Measurements from ENCODE around the gene CARS1.

DNA sequence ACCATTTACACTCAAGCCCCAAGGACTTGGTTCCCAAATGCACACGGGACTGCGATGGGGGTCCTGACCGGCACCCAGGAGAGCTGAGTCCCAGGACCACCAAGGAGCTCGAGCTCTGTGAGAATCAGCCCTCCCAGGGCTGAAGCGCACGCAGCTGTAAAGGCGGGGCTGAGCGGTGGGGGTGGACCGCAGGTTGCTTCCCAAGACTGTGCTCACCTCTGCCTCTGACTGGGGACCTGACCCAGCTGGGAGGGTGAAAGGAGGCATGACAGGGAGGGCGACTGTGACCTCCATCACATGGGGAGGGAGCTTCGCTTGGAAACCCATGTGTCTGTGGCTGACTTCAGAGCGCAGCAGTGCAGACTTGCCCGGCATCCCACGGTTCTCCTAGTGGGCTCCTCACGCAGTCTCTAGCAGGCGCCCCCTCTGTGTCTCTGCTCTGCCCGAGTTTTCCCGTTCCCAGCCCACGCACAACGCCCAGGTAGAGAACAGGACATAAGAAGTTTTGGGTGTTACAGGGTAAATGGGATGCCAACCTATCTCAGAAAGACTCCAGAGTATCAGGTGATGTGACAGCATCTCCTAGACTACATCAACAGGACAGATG, 49.7 kb downstream of the CARS1 start:
- TF ChIP-seq, protein P1, sequence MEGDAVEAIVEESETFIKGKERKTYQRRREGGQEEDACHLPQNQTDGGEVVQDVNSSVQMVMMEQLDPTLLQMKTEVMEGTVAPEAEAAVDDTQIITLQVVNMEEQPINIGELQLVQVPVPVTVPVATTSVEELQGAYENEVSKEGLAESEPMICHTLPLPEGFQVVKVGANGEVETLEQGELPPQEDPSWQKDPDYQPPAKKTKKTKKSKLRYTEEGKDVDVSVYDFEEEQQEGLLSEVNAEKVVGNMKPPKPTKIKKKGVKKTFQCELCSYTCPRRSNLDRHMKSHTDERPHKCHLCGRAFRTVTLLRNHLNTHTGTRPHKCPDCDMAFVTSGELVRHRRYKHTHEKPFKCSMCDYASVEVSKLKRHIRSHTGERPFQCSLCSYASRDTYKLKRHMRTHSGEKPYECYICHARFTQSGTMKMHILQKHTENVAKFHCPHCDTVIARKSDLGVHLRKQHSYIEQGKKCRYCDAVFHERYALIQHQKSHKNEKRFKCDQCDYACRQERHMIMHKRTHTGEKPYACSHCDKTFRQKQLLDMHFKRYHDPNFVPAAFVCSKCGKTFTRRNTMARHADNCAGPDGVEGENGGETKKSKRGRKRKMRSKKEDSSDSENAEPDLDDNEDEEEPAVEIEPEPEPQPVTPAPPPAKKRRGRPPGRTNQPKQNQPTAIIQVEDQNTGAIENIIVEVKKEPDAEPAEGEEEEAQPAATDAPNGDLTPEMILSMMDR (IDR thresholded peaks at IDR 0.05; ENCODE audit: low read depth, low read length, poor library complexity, severe bottlenecking), result no peak
- TF ChIP-seq EZH2phosphoT487 (IDR thresholded peaks at IDR 0.05; ENCODE audit: borderline replicate concordance, low read length), result no peak

All from DOHH2 (cell line).